Astrocyte (in vitro differentiated cells and primary cell): ENCODE data around the gene LYPD6B.
"Not testable (repeated sequence)": the region's sequence is repeated elsewhere in the genome, so short reads cannot be mapped to it uniquely, and the experiment has no call there.

Source experiments
- CTCF ChIP-seq: IDR thresholded peaks from 2 replicates; pipeline ENCODE4 v1.5.1; 2011; ENCODE audit warnings: low read depth, mild to moderate bottlenecking, inconsistent platforms, low read length, moderate library complexity; ENCODE audit not compliant: insufficient read depth
- EZH2 ChIP-seq: IDR thresholded peaks from 2 replicates; pipeline ENCODE4 v1.6.1; 2012; ENCODE audit warnings: mild to moderate bottlenecking, low read length, inconsistent platforms; ENCODE audit not compliant: insufficient read depth

- not testable (repeated sequence) for TF ChIP-seq CTCF, EZH2
Observed at GRCh38 chr2:149251436-149251835, 212.9 kb downstream of the LYPD6B start.
